Measurements from ENCODE around the gene ETV6.

Gene ETV6

GRCh38 chr12:11763760-11764520 lies 114.5 kb downstream of the ETV6 start:
- no peak for DNase-seq

GRCh38 chr12:11764837-11765236 lies 115.4 kb downstream of the ETV6 start:
- no peak for DNase-seq

GRCh38 chr12:11765421-11765816 lies 115.9 kb downstream of the ETV6 start:
- no peak for DNase-seq

GRCh38 chr12:11765817-11766794 lies 116.6 kb downstream of the ETV6 start:
- peak; percentile 64 for DNase-seq

GRCh38 chr12:11767029-11767724 lies 117.7 kb downstream of the ETV6 start:
- DNase-seq: no peak

GRCh38 chr12:11767798-11768197 lies 118.3 kb downstream of the ETV6 start:
- no peak for DNase-seq

GRCh38 chr12:11768233-11768965 lies 118.9 kb downstream of the ETV6 start:
- no peak for DNase-seq

GRCh38 chr12:11769723-11770514 lies 120.4 kb downstream of the ETV6 start:
- DNase-seq: no peak

- no peak for DNase-seq
These were observed 121.9 kb downstream of the ETV6 start for GRCh38 chr12:11771356-11771755.

- no peak for DNase-seq
These were observed 122.5 kb downstream of the ETV6 start for GRCh38 chr12:11771895-11772502.

GRCh38 chr12:11773889-11774677 lies 124.6 kb downstream of the ETV6 start:
- no peak for DNase-seq

- DNase-seq: no peak
These were observed 125.3 kb downstream of the ETV6 start for GRCh38 chr12:11774821-11775220.

- no peak for DNase-seq
These were observed 126.8 kb downstream of the ETV6 start for GRCh38 chr12:11776316-11776715.

GRCh38 chr12:11777451-11777850 lies 128.0 kb downstream of the ETV6 start:
- no peak for DNase-seq

- no peak for DNase-seq
These were observed 128.5 kb downstream of the ETV6 start for GRCh38 chr12:11777962-11778361.

- no peak for DNase-seq
These were observed 129.5 kb downstream of the ETV6 start for GRCh38 chr12:11778713-11779685.

GRCh38 chr12:11780521-11781101 lies 131.1 kb downstream of the ETV6 start:
- no peak for DNase-seq

- no peak for DNase-seq
These were observed 133.5 kb downstream of the ETV6 start for GRCh38 chr12:11782914-11783420.

Data from left hindlimb (tissue), 1 donor.